ENCODE results near the gene ENOSF1.

Gene ENOSF1

GRCh38 chr18:713135-713490 is 683 bp upstream of the ENOSF1 start:
- ATAC-seq: no peak
- H3K4me1 Mint-ChIP-seq: peaks cover 64% of the 10 kb centered on the region
- no peaks in the 10 kb centered on the region for H3K9me3 Mint-ChIP-seq
- DNase-seq (ENCODE audit: low spot score in 2 of 2): no peak
- H3K36me3 Mint-ChIP-seq: peaks cover 72% of the 10 kb centered on the region
- peak overlapping the region; percentile 95 for H3K27ac Mint-ChIP-seq
- peak overlapping the region; percentile 85 for H3K4me3 Mint-ChIP-seq

DNA sequence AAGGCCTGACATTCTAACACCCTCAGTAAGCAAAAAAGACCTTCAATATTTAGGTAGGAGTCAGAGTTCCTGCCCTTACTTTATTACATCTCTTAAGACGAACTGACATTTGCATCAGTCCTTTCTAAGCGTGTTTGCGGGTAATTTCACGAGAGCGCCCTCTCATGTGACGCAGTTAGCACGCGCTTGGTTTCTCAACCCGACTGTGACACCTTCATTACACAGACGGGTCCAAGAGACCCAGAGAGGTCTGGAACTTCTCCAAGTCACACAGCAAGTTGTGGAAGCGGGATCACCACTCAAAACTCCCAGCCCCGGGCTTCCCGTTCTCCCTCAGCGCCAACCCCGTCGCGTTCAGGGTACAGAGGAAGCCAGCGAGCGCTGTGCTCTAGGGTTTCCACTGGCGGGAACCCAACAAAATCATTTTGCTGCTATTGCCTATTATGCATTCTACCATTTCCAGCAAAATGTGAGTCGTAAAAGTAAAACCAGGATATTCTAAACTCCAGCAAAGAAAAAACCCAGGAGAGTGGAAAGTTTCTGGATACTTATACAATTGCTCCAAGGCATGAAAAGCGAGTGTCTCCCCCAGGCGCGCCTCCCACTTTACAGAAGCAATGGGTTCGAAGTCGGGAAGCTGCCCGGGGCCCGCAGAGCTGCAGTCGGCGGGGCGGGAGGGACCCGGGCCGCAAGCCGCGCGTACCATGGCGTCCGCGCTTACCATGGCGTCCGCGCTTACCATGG is 601 bp downstream of the ENOSF1 start:
- DNase-seq (ENCODE audit: low spot score in 2 of 2): peak; percentile 30 to 81

DNA sequence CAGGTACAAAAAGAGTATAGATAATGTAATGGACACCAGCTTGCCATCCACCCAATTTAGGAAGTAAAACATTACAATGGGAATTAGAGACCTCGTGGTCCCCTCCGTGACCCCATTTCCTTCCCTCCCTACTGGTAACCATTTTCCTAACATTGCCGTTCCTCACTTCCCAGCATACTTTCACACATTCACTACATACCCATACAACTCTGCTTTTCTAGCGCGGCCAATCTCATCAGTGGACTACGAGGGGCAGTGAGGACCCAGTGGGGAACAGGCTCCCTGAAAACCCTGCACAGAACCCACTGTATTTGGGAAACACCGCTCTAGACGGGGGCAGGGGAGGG is 1.1 kb downstream of the ENOSF1 start:
- ATAC-seq (no peak), DNase-seq (ENCODE audit: low spot score in 2 of 2) (no peak)
- Mint-ChIP-seq H3K4me1 (peaks cover 54% of the 10 kb centered on the region), H3K27ac (peak overlapping the region; percentile 95), H3K4me3 (peak overlapping the region; percentile 85), H3K36me3 (peaks cover 85% of the 10 kb centered on the region), H3K9me3 (no peaks in the 10 kb centered on the region)

More for the DNA sequence above, 601 bp downstream of the ENOSF1 start:
- H3K36me3 Mint-ChIP-seq: peaks cover 84% of the 10 kb centered on the region
- ATAC-seq: peak; percentile 75
- H3K9me3 Mint-ChIP-seq: no peaks in the 10 kb centered on the region
- H3K4me3 Mint-ChIP-seq: peak overlapping the region; percentile 85
- peak overlapping the region; percentile 95 for H3K27ac Mint-ChIP-seq
- peaks cover 59% of the 10 kb centered on the region for H3K4me1 Mint-ChIP-seq

DNA sequence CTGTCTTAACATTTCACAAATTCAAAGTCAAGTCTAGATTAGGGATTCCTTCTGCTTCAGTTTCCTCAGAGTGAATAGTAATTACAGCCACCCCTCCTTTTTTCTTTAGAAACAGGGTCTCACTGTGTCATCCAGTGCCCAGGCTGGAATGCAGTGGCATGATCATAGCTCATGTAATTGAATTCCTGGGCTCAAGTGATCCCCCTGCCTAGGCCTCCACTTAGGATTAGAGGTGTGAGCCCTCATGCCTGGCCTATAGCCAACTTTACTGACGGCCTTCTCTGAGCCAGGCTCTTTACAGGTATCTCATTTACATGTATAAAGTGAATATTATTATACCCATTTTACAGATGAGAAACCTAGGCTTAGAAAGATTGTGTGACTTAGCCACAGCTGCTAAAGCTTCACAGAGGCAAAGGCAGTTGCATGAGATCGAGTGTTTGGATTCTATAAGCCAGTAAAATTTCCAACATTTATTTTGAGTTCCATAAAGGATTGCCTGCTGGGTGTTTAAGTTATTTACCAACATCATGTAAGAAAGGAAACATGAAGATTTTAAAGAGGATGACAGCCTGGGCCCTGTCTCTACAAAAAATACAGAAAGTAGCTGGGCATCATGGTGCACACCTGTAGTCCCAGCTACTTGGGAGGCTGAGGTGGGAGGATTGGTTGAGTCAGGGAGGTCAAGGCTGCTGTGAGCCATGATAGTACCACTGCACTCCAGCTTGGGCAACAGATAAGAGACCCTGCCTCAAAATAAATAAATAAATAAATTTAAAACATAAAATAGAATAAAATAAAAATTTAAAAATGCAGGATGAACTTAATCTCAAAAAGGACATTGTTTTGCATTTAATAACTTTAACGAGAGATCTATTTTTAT is 1.8 kb downstream of the ENOSF1 start:
- no peaks in the 10 kb centered on the region for H3K9me3 Mint-ChIP-seq
- ATAC-seq (no peak), DNase-seq (ENCODE audit: low spot score in 2 of 2) (no peak)
- H3K4me3 Mint-ChIP-seq: peak overlapping the region; percentile 85
- peak overlapping the region; percentile 95 for H3K27ac Mint-ChIP-seq
- H3K36me3 Mint-ChIP-seq: peaks cover 86% of the 10 kb centered on the region
- peaks cover 48% of the 10 kb centered on the region for H3K4me1 Mint-ChIP-seq

DNA sequence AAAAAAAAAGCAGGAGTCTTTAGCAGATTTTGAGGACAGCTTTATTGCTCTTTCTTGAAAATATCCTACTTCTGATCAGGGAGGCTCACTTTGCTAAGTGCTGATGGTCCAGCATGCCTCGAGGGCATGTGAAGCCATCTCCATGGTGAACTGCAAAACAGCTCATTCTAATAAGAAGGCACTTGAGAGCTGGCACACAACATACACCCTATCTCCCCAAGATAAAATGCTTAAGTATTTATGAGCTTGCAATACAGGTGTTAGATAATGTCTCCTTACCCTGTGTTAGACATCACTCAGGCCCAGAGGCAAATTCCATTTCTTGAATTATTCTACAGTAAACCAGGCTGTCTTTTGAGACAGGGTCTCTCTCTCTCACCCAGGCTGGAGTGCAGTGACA is 2.7 kb downstream of the ENOSF1 start:
- ATAC-seq (no peak), DNase-seq (ENCODE audit: low spot score in 2 of 2) (no peak)
- H3K36me3 Mint-ChIP-seq: peaks cover 89% of the 10 kb centered on the region
- no peak overlapping the region for H3K27ac Mint-ChIP-seq
- no peaks in the 10 kb centered on the region for H3K9me3 Mint-ChIP-seq
- H3K4me1 Mint-ChIP-seq: peaks cover 41% of the 10 kb centered on the region
- peak overlapping the region; percentile 85 for H3K4me3 Mint-ChIP-seq

GRCh38 chr18:708096-708495 is 4.3 kb downstream of the ENOSF1 start:
- DNase-seq (ENCODE audit: low spot score in 2 of 2) (no peak), ATAC-seq (no peak)
- Mint-ChIP-seq H3K4me3 (no peak overlapping the region), H3K4me1 (peaks cover 44% of the 10 kb centered on the region), H3K36me3 (peaks cover 98% of the 10 kb centered on the region), H3K27ac (peak overlapping the region; percentile 15), H3K9me3 (no peaks in the 10 kb centered on the region)

DNA sequence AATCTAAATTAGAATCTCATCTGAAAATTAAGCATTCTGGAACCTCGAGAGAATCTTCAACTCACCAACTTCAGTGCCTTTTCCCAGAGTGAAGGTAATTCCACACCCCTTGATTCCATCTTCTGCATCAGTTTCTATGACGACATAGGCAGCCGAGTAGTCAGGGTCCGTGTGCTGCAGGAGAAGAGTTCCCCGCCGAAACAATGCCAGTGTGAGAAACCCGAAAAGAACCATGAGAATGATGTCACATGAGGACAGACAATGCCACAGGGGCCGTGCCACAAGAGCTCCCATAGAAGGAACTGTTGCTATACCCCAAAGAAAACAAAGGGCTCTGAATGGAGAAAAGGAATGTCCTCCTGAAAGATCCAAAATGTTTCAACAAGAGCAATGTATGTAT is 6.0 kb downstream of the ENOSF1 start:
- Mint-ChIP-seq H3K27ac (no peak overlapping the region), H3K36me3 (peaks cover 99% of the 10 kb centered on the region), H3K4me1 (peaks cover 50% of the 10 kb centered on the region), H3K4me3 (no peak overlapping the region), H3K9me3 (no peaks in the 10 kb centered on the region)
- DNase-seq (ENCODE audit: low spot score in 2 of 2) (no peak), ATAC-seq (no peak)

DNA sequence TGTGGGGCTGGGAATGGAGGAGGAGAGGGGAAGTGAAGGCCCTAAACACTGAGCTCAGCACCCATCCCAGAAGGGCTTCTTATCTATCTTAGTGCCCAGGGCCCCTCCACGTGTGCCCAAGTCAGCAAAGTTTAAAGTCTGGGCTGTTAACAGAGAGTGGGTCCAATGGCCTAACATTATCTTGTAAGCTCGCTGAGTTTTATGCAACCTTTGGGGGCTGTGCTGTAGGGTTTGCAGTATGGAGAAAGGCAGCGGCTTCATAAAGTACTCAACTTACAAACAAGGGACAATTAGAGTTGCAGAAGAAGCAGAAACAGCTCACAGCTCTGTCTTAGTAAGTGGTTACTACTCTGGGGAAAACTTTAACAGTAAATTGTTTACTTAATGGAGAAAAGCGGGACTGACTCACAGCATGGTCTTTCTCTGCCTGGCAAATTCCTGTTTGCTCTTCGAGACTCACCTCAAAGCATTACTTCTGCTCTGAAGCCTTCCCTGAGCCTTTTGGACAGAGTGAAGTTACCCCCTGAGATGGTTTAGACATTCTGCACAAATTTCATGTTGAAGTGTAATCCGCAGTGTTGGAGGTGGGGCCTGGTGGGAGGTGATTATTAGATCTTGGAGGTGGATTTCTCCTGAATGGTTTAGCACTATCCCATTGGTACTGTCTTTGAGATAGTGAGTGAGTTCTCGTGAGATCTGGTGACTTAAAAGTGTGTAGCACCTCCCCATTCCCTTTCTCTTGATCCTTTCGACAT is 9.0 kb downstream of the ENOSF1 start:
- H3K9me3 Mint-ChIP-seq: no peaks in the 10 kb centered on the region
- peaks cover 21% of the 10 kb centered on the region for H3K4me1 Mint-ChIP-seq
- DNase-seq (ENCODE audit: low spot score in 2 of 2): no peak
- peak overlapping the region; percentile 77 for H3K27ac Mint-ChIP-seq
- peak; percentile 61 for ATAC-seq
- H3K4me3 Mint-ChIP-seq: no peak overlapping the region
- peaks cover 100% of the 10 kb centered on the region for H3K36me3 Mint-ChIP-seq

DNA sequence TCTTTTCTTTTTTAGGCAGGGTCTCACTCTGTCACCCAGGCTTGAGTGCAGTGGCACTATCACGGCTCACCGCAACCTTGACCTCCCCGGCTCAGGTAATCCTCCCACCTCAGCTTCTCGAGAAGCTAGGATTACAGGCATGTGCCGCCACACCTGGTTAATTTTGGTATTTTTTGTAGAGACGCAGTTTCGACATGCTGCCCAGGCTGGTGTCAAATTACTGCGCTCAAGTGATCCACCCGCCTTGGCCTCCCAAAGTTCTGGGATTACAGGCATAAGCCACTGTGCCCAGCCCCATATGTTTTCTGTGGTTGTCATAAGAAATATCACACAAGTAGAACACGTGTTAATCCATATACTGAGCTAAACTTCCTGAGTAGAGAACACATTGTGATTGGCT is 14.6 kb downstream of the ENOSF1 start:
- DNase-seq (ENCODE audit: low spot score in 2 of 2): no peak
- Mint-ChIP-seq H3K4me1 (peaks cover 6% of the 10 kb centered on the region), H3K36me3 (peaks cover 99% of the 10 kb centered on the region), H3K27ac (no peak overlapping the region), H3K4me3 (no peak overlapping the region), H3K9me3 (no peaks in the 10 kb centered on the region)
- no peak for ATAC-seq

DNA sequence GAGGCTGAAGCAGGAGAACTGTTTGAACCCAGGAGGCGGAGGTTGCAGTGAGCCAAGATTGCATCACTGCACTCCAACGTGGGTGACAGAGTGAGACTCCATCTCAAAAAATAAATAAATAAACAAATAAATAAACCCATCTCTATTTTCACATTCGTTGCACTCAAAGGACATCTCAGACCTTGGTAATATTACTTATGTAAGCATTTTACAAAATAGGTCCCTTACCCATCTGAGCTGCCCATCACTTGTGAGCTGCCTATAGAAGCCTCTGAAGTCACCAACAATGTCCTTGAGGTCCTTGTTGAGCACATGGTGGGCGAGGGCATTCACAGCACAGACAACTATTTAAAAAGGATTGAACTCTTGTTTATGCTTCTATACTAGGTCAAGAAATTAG is 15.4 kb downstream of the ENOSF1 start:
- ATAC-seq: no peak
- no peak for DNase-seq (ENCODE audit: low spot score in 2 of 2)
- Mint-ChIP-seq H3K4me1 (no peaks in the 10 kb centered on the region), H3K27ac (no peak overlapping the region), H3K4me3 (no peak overlapping the region), H3K36me3 (peaks cover 99% of the 10 kb centered on the region), H3K9me3 (no peaks in the 10 kb centered on the region)

GRCh38 chr18:693466-694187 is 18.8 kb downstream of the ENOSF1 start:
- ATAC-seq (no peak), DNase-seq (ENCODE audit: low spot score in 2 of 2) (no peak)
- Mint-ChIP-seq H3K36me3 (peaks cover 95% of the 10 kb centered on the region), H3K9me3 (no peaks in the 10 kb centered on the region), H3K4me3 (no peak overlapping the region), H3K27ac (peak overlapping the region; percentile 75), H3K4me1 (no peaks in the 10 kb centered on the region)

DNA sequence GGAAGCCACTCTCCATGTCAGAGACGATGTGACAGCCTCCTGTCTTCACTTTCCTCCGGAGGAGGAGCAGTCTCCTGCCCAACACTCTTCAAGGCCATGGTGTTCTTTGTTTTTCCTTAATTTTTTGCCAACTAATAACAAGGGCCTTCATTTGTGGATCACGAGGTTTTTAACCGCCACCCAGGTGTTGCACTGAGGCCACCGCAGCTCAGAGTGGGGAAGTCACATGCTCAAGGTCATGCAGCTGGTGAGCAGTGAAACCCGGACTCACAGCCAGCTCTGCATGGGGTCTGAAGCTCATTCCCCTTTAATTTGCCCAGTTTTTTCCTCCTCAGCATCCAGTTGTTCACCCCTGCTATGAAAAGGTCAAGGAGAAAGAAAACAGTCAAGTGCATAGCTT is 19.6 kb downstream of the ENOSF1 start:
- ATAC-seq (no peak), DNase-seq (ENCODE audit: low spot score in 2 of 2) (no peak)
- Mint-ChIP-seq H3K9me3 (no peaks in the 10 kb centered on the region), H3K36me3 (peaks cover 95% of the 10 kb centered on the region), H3K4me3 (no peak overlapping the region), H3K27ac (peak overlapping the region; percentile 75), H3K4me1 (no peaks in the 10 kb centered on the region)

- no peaks in the 10 kb centered on the region for H3K9me3 Mint-ChIP-seq
- H3K36me3 Mint-ChIP-seq: peaks cover 96% of the 10 kb centered on the region
- ATAC-seq: no peak
Measured at GRCh38 chr18:688323-688722, 24.1 kb downstream of the ENOSF1 start.

DNA sequence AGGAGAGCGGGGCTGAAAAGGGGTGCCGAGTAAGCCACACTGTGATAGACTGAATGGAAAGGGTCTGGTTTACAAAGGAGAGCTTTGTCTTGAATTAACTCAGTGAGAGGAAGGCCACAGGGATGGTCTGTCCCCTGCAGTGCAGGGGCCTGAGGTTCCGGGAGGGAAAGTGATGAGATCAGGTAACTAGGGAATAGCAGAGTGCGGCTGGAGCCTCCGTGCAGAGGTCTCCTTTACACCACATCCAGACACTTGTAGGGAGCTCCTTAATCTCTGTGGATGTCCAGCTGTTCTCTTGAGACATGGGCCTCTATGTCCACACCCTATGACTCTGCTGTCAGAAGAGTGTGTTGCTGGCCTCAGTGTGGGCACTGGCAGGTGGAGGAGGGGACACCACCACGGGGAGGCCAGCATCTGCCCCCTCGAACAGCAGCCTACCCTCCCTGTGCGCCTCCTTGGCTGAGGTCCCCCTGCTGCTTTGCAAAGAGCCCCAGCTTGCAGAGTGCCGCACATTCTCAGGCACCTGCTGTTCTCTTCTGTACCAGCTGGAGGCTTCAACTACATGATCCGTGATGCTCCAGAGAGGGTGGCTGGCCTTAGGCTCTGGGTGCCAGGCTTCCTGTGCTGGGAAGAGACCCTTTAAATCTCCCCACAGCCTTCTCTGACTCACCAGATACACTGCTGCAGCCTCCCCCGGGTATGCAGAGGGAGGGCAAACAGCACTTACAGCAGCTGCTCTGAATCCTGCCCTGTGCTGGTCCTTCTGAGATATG is 25.9 kb downstream of the ENOSF1 start:
- Mint-ChIP-seq H3K27ac (peak overlapping the region; percentile 51), H3K9me3 (no peaks in the 10 kb centered on the region), H3K4me3 (no peak overlapping the region), H3K36me3 (peaks cover 96% of the 10 kb centered on the region), H3K4me1 (peaks cover 24% of the 10 kb centered on the region)
- DNase-seq (ENCODE audit: low spot score in 2 of 2): no peak
- ATAC-seq: no peak

More at GRCh38 chr18:688323-688722, 24.1 kb downstream of the ENOSF1 start:
- H3K4me1 Mint-ChIP-seq: peaks cover 8% of the 10 kb centered on the region
- no peak for DNase-seq (ENCODE audit: low spot score in 2 of 2)
- no peak overlapping the region for H3K4me3 Mint-ChIP-seq
- no peak overlapping the region for H3K27ac Mint-ChIP-seq
